Body of pancreas (tissue), 4 donors: Measurements from ENCODE around the gene IL36A.

Source experiments
- CTCF ChIP-seq, 7 experiments: fragments of 450-650 bp in 4 of 7; fragments of 200-600 bp in 3 of 7; sonication (generic) in 3 of 7; IDR thresholded peaks; one replicate each; pipeline ENCODE4 v1.5.1; 2016 to 2019; ENCODE audit warnings: antibody characterized with exemption in 7 of 7
- POLR2A ChIP-seq, 3 donors: fragments of 450-650 bp; IDR thresholded peaks; one replicate each; pipeline ENCODE4 v1.6.1; 2016; ENCODE audit warnings: antibody characterized with exemption in 3 of 3, mild to moderate bottlenecking in 2 of 3

- TF ChIP-seq CTCF (IDR thresholded peaks at IDR 0.05): no peak
- TF ChIP-seq POLR2A (IDR thresholded peaks at IDR 0.05): no peak
Observed at GRCh38 chr2:112957511-112957910, 47.7 kb upstream of the IL36A start.
